ENCODE results near the gene PEAK1.

DNA sequence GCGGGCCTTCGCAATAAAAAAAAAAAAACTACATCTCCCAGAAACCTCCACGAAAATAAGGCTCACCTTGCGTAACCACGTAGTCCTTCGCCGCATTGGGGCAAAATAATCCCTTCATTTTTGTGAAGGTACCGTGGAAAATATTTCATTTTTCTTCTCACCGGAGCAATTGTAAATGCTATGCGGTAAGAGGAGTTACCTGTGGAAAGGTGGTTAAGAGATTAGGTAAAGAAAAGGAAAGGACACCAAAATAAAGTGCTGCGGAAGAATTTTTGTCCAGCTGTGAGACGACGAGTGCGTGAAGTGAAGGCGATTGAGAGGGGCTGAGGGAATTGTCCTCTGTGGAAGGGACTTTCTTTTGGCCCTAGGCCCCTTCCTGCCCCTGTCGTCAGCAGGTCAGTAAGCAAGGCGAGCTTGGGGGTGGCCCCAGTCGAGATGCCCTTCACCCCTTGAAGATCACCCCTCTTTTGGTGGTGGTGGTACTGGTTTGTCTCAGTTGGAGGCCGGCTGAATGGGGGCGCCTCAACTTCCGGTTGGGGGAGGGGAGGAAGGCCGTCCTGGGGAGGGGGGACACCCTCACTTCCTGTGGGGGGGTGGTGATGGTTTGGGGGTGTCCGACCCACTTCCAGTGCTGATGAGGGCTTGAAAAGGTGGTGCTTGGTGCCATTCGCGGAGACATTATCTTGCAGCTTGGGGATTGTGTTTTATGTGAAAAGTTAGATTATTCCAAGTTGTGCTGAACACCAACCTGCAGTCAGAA, 886 bp upstream of the PEAK1 start, which contains the start of gene HMG20A:
- TF ChIP-seq, protein P1, sequence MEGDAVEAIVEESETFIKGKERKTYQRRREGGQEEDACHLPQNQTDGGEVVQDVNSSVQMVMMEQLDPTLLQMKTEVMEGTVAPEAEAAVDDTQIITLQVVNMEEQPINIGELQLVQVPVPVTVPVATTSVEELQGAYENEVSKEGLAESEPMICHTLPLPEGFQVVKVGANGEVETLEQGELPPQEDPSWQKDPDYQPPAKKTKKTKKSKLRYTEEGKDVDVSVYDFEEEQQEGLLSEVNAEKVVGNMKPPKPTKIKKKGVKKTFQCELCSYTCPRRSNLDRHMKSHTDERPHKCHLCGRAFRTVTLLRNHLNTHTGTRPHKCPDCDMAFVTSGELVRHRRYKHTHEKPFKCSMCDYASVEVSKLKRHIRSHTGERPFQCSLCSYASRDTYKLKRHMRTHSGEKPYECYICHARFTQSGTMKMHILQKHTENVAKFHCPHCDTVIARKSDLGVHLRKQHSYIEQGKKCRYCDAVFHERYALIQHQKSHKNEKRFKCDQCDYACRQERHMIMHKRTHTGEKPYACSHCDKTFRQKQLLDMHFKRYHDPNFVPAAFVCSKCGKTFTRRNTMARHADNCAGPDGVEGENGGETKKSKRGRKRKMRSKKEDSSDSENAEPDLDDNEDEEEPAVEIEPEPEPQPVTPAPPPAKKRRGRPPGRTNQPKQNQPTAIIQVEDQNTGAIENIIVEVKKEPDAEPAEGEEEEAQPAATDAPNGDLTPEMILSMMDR (IDR thresholded peaks at IDR 0.05): no peak
- TF ChIP-seq POLR2A (IDR thresholded peaks at IDR 0.05): peak in 3 of 4 donors; percentile 21 to 52 (median 51)
- TF ChIP-seq POLR2AphosphoS5 (IDR thresholded peaks at IDR 0.05): peak; percentile 48 to 52
